LNCaP clone FGC (cell line): ENCODE results near the gene TEF.

Source experiments
- DNase-seq: peaks from one replicate; pipeline ENCODE4 v3.0.0-alpha.2; 2011; ENCODE audit warnings: low read depth
- H3K4me3 ChIP-seq: 2 replicates; pipeline ENCODE4 v1.5.1; 2011; ENCODE audit warnings: mild to moderate bottlenecking, low read depth, low read length, control low read depth
- TF ChIP-seq, protein P1 (sequence below): IDR thresholded peaks from 2 replicates; pipeline ENCODE4 v1.5.1; 2012; ENCODE audit warnings: mild to moderate bottlenecking; ENCODE audit not compliant: control insufficient read depth, insufficient read depth; ENCODE audit errors: extremely low read depth

Gene TEF

DNA sequence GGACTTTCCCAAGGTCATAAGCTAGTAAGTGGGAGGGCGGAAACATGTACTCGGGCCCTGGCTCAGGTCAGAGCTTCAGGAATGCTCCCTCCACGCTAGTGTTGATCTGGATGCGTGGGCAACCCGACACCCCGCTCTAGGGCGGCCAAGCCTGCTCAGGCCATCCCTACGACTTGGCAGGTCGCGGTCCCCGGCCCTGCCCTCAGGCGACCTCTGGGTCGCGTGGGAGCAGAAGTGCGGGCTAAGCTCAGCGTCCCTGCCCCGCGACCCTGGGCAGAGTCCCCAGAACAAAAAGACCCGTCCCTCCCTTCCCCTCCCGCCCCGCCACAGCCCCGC, 781 bp upstream of the TEF start:
- TF ChIP-seq, protein P1, sequence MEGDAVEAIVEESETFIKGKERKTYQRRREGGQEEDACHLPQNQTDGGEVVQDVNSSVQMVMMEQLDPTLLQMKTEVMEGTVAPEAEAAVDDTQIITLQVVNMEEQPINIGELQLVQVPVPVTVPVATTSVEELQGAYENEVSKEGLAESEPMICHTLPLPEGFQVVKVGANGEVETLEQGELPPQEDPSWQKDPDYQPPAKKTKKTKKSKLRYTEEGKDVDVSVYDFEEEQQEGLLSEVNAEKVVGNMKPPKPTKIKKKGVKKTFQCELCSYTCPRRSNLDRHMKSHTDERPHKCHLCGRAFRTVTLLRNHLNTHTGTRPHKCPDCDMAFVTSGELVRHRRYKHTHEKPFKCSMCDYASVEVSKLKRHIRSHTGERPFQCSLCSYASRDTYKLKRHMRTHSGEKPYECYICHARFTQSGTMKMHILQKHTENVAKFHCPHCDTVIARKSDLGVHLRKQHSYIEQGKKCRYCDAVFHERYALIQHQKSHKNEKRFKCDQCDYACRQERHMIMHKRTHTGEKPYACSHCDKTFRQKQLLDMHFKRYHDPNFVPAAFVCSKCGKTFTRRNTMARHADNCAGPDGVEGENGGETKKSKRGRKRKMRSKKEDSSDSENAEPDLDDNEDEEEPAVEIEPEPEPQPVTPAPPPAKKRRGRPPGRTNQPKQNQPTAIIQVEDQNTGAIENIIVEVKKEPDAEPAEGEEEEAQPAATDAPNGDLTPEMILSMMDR = no peak
- H3K4me3 ChIP-seq = peak overlapping the region; percentile 50
- peak; percentile 50 for DNase-seq

DNA sequence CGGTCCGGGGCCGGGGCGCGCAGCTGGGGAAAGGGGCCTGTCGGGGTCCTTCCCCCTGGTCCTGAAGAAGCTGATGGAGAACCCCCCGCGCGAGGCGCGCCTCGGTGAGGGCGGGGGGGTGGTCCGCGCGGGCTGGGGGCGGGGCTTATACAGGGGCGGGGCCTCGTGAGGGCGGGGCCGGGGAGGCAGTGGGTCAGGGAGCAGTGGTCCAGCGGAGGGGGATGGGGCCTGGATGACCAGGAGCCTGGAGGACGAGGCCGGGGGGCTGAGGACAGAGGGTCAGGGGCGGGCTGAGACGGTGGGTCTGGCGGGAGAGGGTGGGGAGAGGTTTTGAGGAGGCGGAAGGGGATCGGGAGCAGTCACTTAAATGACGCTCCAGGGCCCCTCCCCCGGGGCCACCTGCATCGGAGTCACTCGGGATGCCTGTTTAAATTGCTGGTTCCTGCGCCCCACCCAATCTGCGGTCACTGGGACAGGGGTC, 396 bp downstream of the TEF start:
- no peak for DNase-seq
- H3K4me3 ChIP-seq = peak overlapping the region; percentile 63
- TF ChIP-seq, protein P1 = no peak

DNA sequence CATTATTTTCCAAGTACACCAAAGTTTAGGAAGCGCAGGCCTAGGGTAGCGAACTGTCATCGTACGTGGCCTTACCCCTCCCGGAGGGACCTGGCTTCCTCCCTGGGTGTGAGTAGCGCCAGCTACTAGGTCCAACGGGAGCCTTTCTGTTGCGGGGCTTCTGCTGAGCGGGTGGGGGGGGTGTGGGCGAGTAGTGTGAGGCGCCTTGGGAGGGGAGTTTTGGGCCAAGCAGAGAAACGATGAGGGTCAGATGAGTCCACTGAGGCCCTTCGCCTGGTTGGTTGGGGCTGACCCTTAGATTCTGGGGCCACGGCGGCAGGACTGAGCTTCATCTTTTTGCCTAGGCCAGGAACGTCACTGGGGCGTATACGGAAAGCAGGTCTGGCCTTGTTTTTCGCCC, 868 bp downstream of the TEF start:
- H3K4me3 ChIP-seq = peak overlapping the region; percentile 63
- TF ChIP-seq, protein P1 = no peak
- no peak for DNase-seq

DNA sequence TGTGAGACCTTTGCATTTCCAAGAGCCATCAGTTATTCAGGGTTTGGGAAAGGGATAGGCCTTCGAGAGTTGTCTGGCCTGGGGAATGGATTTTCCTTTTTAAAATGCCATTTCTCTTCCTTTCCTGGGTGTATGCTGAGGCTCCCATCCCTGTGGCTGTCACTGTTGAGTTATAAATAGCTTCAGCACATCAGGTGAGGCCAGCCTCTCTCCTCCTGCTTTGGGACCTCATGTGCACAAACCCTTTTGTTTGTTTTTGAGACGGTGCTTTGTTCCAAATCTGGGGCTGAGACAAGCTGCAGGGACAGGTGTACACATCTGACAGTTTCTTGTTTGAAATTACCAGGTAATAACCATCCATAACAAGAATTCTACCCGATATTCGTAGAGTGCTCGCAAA, 1.3 kb downstream of the TEF start:
- no peak for DNase-seq
- peak overlapping the region; percentile 63 for H3K4me3 ChIP-seq
- TF ChIP-seq, protein P1 = no peak

DNA sequence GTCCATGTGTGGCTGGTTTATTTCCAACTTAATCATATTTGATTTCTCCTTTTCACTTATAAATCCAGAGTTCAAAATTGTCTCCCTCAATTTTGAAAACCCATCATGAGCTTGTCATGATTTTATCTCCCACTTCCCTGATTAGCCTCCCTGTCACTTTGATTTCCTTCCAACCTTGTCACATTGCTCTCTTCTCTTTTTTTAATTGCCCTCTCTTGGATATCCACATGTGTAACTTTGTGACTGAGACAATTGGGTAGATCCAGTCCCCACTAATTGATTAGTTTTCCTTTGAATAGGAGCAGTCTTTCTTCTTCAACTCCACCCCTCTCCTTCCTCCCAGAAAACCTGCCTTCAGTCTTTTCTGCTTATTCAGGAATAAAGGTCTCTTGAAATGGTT, 2.4 kb downstream of the TEF start:
- no peak for DNase-seq
- H3K4me3 ChIP-seq = no peak overlapping the region
- TF ChIP-seq, protein P1 = no peak

DNA sequence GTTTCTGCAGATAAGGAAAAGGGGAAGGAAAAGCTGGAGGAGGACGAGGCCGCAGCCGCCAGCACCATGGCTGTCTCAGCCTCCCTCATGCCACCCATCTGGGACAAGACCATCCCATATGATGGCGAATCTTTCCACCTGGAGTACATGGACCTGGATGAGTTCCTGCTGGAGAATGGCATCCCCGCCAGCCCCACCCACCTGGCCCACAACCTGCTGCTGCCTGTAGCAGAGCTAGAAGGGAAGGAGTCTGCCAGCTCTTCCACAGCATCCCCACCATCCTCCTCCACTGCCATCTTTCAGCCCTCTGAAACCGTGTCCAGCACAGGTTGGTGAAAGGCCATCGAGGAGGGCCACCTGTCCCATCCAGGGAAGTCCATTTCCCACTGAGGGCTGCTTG, 5.6 kb downstream of the TEF start:
- H3K4me3 ChIP-seq = no peak overlapping the region
- DNase-seq = no peak
- TF ChIP-seq, protein P1 = no peak

DNA sequence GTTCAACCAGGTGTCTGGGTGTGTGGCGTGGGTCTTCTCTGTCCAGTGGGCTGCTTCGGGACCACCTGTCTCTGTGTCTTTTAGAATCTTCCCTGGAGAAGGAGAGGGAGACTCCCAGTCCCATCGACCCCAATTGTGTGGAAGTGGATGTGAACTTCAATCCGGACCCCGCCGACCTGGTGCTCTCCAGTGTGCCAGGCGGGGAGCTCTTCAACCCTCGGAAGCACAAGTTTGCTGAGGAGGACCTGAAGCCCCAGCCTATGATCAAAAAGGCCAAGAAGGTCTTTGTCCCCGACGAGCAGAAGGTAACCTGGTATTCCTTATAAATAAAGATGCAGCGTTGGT, 12.2 kb downstream of the TEF start:
- TF ChIP-seq, protein P1 = no peak
- no peak overlapping the region for H3K4me3 ChIP-seq
- no peak for DNase-seq
